ENCODE results near the gene PPFIA1. TPM values are rescaled to one million over a fixed set of nuclear protein-coding genes. Genes with fewer than 3 reads are reported as not detected.

Gene PPFIA1
- total RNA-seq, 1 experiment from 2014 or later, result 63.4 TPM

GRCh38 chr11:70317581-70318305, 47.3 kb downstream of the PPFIA1 start:
- Histone ChIP-seq H2AFZ (ENCODE audit: low read length) (no peak overlapping the region), H3K9ac (ENCODE audit: extremely low read depth, insufficient read length, low read length) (no peak overlapping the region), H3K4me2 (ENCODE audit: insufficient read depth, insufficient read length, low read length) (no peak overlapping the region), H2BK15ac (ENCODE audit: low read depth, low read length) (no peak overlapping the region), H3K4me1 (ENCODE audit: insufficient read depth, low read length) (peaks cover 20% of the 10 kb centered on the region; the same call in 1 of the 2 replicates), H3K23ac (ENCODE audit: insufficient read length, low read depth, low read length) (no peak overlapping the region), H4K20me1 (ENCODE audit: control insufficient read depth, insufficient read depth, insufficient read length) (no peaks in the 10 kb centered on the region), H3K27me3 (ENCODE audit: insufficient read depth, low read length) (no peaks in the 10 kb centered on the region), H2BK120ac (ENCODE audit: low read depth, low read length, poor library complexity, severe bottlenecking) (no peak overlapping the region), H3K9me3 (ENCODE audit: control insufficient read depth, low read depth, low read length) (no peaks in the 10 kb centered on the region), H4K5ac (ENCODE audit: insufficient read length, low read depth, low read length) (no peak overlapping the region), H3K79me1 (ENCODE audit: insufficient read depth, low read depth, low read length, poor library complexity, severe bottlenecking) (no peaks in the 10 kb centered on the region), H3K18ac (ENCODE audit: insufficient read length, low read depth, low read length) (no peak overlapping the region), H2BK12ac (ENCODE audit: insufficient read length, low read depth, low read length) (no peak overlapping the region), H2BK20ac (ENCODE audit: low read depth, low read length, poor library complexity, severe bottlenecking) (no peak overlapping the region), H3K56ac (ENCODE audit: insufficient read length, low read depth, low read length) (no peak overlapping the region), H4K8ac (replicated peaks; ENCODE audit: insufficient read length, low read depth, low read length) (no peak overlapping the region), H4K91ac (ENCODE audit: insufficient read length, low read depth, low read length) (no peak overlapping the region), H3K27ac (ENCODE audit: insufficient read length, low read depth, low read length) (no peak overlapping the region), H3T11ph (ENCODE audit: low read length) (no peak overlapping the region), H3K23me2 (ENCODE audit: insufficient read length, low read depth, low read length, poor library complexity, severe bottlenecking) (no peaks in the 10 kb centered on the region), H3K4ac (ENCODE audit: low read depth, low read length) (no peak overlapping the region), H2AK5ac (ENCODE audit: insufficient read length, low read length) (no peak overlapping the region), H3K79me2 (ENCODE audit: insufficient read depth, low read length) (peaks cover 11% of the 10 kb centered on the region), H3K14ac (ENCODE audit: insufficient read depth, low read length) (no peak overlapping the region), H2BK5ac (ENCODE audit: insufficient read length, low read length) (no peak overlapping the region)
- Mint-ChIP-seq H3K4me1 (peaks cover 22 to 28% of the 10 kb centered on the region in 2 experiments), H3K4me3 (no peak overlapping the region), H3K9me3 (no peaks in the 10 kb centered on the region; a peak in 1 of 5 replicates), H3K36me3 (ENCODE audit: insufficient read depth in 1 of 3, low read depth in 3 of 3) (peaks cover 2 to 19% (median 9%) of the 10 kb centered on the region in 3 experiments; a peak in 6 of 7 replicates), H3K27me3 (ENCODE audit: low read depth) (no peaks in the 10 kb centered on the region), H3K27ac (no peak overlapping the region)
- no peak for DNase-seq
- no peak for TF ChIP-seq CTCF (conservative IDR thresholded peaks at IDR 0.05)
- WGBS (ENCODE audit: extremely low coverage, insufficient read length, low lambda C conversion rate), result no CpG with 5 or more reads among the region's 14 CpGs

All from H9 (cell line).